Stimulated activated CD8-positive, alpha-beta memory T cell treated with anti-CD3 and anti-CD28 coated beads, Interleukin-15, amount 100 ng/mL, for 1 hour (primary cell): ENCODE measurements around the gene GLYATL1.
"Not testable (repeated sequence)": the region's sequence is repeated elsewhere in the genome, so short reads cannot be mapped to it uniquely, and the experiment has no call there.

Source experiments
- DNase-seq: peaks from one replicate; pipeline ENCODE4 v3.0.0-alpha.2; 2020; ENCODE audit warnings: low read depth

Gene GLYATL1

GRCh38 chr11:58998480-58999290 lies 59.4 kb downstream of the GLYATL1 start:
- no peak for DNase-seq

GRCh38 chr11:58999291-58999680 lies 60.0 kb downstream of the GLYATL1 start:
- no peak for DNase-seq

DNA sequence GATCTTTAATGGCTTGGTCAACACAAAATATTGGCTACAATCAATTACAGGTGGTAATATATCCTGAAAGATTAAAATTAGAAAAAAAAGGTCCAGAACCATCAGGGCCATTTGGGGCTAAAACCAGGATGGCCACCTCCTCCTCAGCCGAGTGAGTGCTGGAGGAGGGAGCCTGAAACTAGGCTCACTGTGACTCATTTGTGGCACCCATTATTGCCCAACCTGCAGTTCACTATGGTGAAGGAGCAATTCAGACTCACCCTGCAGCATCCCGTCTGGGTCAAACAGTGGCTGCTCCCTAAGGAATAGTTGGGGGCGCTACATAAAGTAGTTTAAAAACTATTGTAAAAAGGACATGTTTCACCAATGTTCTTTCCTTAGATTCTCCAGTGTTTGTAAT lies 60.7 kb downstream of the GLYATL1 start:
- no peak for DNase-seq

DNA sequence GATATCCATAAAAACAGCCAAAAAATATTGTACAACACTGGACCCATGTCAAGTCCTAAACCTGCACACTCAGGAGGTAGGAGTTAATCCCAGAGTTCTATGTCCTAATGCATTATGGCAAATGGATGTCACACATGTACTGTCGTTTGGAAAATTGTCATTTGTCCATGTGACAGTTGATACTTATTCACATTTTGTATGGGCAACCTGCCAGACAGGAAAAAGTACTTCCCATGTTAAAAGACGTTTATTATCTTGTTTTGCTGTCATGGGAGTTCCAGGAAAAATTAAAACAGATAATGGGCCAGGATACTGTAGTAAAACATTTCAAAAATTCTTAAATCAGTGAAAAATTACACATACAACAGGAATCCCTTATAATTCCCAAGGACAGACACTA lies 62.7 kb downstream of the GLYATL1 start:
- not testable (repeated sequence) for DNase-seq
